HEK293T (cell line): Measurements from ENCODE around the gene APOBEC3H.

Experiments
- FOXA1 ChIP-seq: fragments of 450-650 bp; IDR thresholded peaks from 2 replicates; pipeline ENCODE4 v1.6.1; 2016; ENCODE audit warnings: mild to moderate bottlenecking
- FOXK2 ChIP-seq: fragments of 450-650 bp; IDR thresholded peaks from 2 replicates; pipeline ENCODE4 v1.6.1; 2016; ENCODE audit warnings: mild to moderate bottlenecking
- SP1 ChIP-seq: fragments of 450-650 bp; IDR thresholded peaks from 2 replicates; pipeline ENCODE4 v1.6.1; 2017
- TARDBP ChIP-seq: fragments of 450-650 bp; IDR thresholded peaks from 2 replicates; pipeline ENCODE4 v1.6.1; 2016
- TF ChIP-seq, protein P1 (sequence below): fragments of 450-650 bp; IDR thresholded peaks from 2 replicates; pipeline ENCODE4 v1.6.1; 2016

DNA sequence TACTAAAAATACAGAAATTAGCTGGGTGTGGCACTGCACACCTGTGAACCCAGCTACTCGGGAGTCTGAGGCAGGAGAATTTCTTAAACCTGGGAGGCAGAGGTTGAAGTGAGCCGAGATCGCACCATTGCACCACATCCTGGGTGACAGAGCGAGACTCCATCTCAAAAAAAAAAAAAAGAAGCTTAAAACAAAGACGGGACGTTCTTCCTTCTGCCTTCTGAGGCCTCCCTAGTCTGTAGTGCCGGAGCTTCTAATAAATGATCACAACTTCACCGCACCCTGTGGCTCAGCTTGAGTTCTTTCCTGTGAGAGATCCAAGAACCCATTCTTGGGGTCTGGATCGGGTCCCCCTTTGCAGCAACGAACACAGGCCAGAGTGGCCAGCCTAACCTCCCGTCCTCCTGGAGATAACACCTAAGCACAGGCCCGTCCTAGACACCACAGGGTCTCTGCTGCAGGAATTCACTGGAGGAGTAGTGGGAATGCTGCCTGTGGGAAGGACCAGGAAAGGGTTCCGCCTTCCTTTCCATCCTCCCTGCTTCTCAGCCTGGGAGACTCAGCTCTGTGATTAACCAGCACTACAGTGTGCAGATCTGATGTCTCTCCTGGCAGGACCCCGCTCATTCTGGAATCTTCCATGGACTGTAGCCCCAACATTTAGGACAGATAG lies 2.2 kb upstream of the APOBEC3H start:
- TF ChIP-seq SP1 = no peak
- no peak for TF ChIP-seq TARDBP
- no peak for TF ChIP-seq FOXA1
- TF ChIP-seq, protein P1, sequence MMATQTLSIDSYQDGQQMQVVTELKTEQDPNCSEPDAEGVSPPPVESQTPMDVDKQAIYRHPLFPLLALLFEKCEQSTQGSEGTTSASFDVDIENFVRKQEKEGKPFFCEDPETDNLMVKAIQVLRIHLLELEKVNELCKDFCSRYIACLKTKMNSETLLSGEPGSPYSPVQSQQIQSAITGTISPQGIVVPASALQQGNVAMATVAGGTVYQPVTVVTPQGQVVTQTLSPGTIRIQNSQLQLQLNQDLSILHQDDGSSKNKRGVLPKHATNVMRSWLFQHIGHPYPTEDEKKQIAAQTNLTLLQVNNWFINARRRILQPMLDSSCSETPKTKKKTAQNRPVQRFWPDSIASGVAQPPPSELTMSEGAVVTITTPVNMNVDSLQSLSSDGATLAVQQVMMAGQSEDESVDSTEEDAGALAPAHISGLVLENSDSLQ = no peak
- TF ChIP-seq FOXK2 = no peak
